ENCODE data around the gene CADPS2.

DNA sequence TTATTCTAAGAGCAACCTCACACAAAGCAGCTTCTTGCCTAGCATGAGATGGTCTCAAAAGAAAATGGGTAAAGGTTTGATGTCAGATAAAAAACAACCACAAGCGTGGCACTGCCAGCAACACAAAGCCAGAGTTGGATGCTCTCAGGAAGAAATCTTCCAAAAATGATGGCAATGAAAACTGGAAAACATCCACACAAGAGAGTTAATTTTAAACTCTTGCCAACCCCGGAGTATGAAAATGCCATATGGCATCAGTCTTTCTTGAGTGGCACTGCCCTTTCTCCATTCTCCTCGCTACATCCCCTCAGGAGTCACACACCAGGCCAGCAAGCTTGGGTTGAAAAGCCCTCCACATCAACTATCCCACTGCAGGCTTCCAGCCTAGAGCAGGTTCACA lies 41.0 kb downstream of the CADPS2 start:
- TF ChIP-seq, protein P1, sequence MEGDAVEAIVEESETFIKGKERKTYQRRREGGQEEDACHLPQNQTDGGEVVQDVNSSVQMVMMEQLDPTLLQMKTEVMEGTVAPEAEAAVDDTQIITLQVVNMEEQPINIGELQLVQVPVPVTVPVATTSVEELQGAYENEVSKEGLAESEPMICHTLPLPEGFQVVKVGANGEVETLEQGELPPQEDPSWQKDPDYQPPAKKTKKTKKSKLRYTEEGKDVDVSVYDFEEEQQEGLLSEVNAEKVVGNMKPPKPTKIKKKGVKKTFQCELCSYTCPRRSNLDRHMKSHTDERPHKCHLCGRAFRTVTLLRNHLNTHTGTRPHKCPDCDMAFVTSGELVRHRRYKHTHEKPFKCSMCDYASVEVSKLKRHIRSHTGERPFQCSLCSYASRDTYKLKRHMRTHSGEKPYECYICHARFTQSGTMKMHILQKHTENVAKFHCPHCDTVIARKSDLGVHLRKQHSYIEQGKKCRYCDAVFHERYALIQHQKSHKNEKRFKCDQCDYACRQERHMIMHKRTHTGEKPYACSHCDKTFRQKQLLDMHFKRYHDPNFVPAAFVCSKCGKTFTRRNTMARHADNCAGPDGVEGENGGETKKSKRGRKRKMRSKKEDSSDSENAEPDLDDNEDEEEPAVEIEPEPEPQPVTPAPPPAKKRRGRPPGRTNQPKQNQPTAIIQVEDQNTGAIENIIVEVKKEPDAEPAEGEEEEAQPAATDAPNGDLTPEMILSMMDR (IDR thresholded peaks at IDR 0.05 in 4 of 5, conservative IDR thresholded peaks at IDR 0.05 in 1 of 5), result no peak
- TF ChIP-seq POLR2A (IDR thresholded peaks at IDR 0.05), result no peak
